ENCODE data around the gene TMEM54.

Gene TMEM54

GRCh38 chr1:32868085-32868484 is 33.1 kb downstream of the TMEM54 start:
- H3K9ac ChIP-seq (ENCODE audit: low read depth, low read length), result no peak overlapping the region
- H3K36me3 ChIP-seq (ENCODE audit: control insufficient read depth, insufficient read depth, low read length), result peaks cover 8% of the 10 kb centered on the region; the same call in 1 of the 2 replicates
- no peak overlapping the region for H3K27ac ChIP-seq (ENCODE audit: low read depth, low read length)
- peaks cover 36% of the 10 kb centered on the region for H3K27me3 ChIP-seq (ENCODE audit: control insufficient read depth, insufficient read depth, low read length)
- H3K4me3 ChIP-seq (ENCODE audit: low read depth, low read length), result no peak overlapping the region
- peaks cover 19% of the 10 kb centered on the region for H3K4me1 ChIP-seq (ENCODE audit: control insufficient read depth, insufficient read depth, low read length)
- H3K9me3 ChIP-seq (ENCODE audit: control insufficient read depth, insufficient read depth, low read length), result no peaks in the 10 kb centered on the region

GRCh38 chr1:32867671-32868070 is 33.5 kb downstream of the TMEM54 start:
- Histone ChIP-seq H3K9me3 (ENCODE audit: control insufficient read depth, insufficient read depth, low read length) (no peaks in the 10 kb centered on the region), H3K27me3 (ENCODE audit: control insufficient read depth, insufficient read depth, low read length) (peaks cover 36% of the 10 kb centered on the region), H3K4me1 (ENCODE audit: control insufficient read depth, insufficient read depth, low read length) (peaks cover 19% of the 10 kb centered on the region), H3K4me3 (ENCODE audit: low read depth, low read length) (no peak overlapping the region), H3K9ac (ENCODE audit: low read depth, low read length) (no peak overlapping the region), H3K36me3 (ENCODE audit: control insufficient read depth, insufficient read depth, low read length) (peaks cover 8% of the 10 kb centered on the region; the same call in 1 of the 2 replicates), H3K27ac (ENCODE audit: low read depth, low read length) (no peak overlapping the region)

- Histone ChIP-seq H3K36me3 (ENCODE audit: control insufficient read depth, insufficient read depth, low read length) (peaks cover 10% of the 10 kb centered on the region; the same call in 1 of the 2 replicates), H3K9me3 (ENCODE audit: control insufficient read depth, insufficient read depth, low read length) (no peaks in the 10 kb centered on the region), H3K4me3 (ENCODE audit: low read depth, low read length) (no peak overlapping the region), H3K27ac (ENCODE audit: low read depth, low read length) (no peak overlapping the region), H3K27me3 (ENCODE audit: control insufficient read depth, insufficient read depth, low read length) (peaks cover 34% of the 10 kb centered on the region), H3K4me1 (ENCODE audit: control insufficient read depth, insufficient read depth, low read length) (peaks cover 18% of the 10 kb centered on the region), H3K9ac (ENCODE audit: low read depth, low read length) (no peak overlapping the region)
Measured at GRCh38 chr1:32867151-32867550, 34.0 kb downstream of the TMEM54 start.

- Histone ChIP-seq H3K4me1 (ENCODE audit: control insufficient read depth, insufficient read depth, low read length) (0 out of 2 replicates have a peak, but pooled peaks cover 6% of the 10 kb centered on the region), H3K27ac (ENCODE audit: low read depth, low read length) (no peak overlapping the region)
Measured at GRCh38 chr1:32865639-32866405, 35.4 kb downstream of the TMEM54 start.

GRCh38 chr1:32864375-32865019 is 36.7 kb downstream of the TMEM54 start:
- peaks cover 12% of the 10 kb centered on the region for H3K27me3 ChIP-seq (ENCODE audit: control insufficient read depth, insufficient read depth, low read length)
- H3K36me3 ChIP-seq (ENCODE audit: control insufficient read depth, insufficient read depth, low read length), result peaks cover 16% of the 10 kb centered on the region; the same call in 1 of the 2 replicates
- H3K9me3 ChIP-seq (ENCODE audit: control insufficient read depth, insufficient read depth, low read length), result no peaks in the 10 kb centered on the region
- H3K4me1 ChIP-seq (ENCODE audit: control insufficient read depth, insufficient read depth, low read length), result no peaks in the 10 kb centered on the region
- no peak overlapping the region for H3K27ac ChIP-seq (ENCODE audit: low read depth, low read length)
- no peak overlapping the region for H3K4me3 ChIP-seq (ENCODE audit: low read depth, low read length)
- no peak overlapping the region for H3K9ac ChIP-seq (ENCODE audit: low read depth, low read length)

More at GRCh38 chr1:32865639-32866405, 35.4 kb downstream of the TMEM54 start:
- Histone ChIP-seq H3K4me3 (ENCODE audit: low read depth, low read length) (no peak overlapping the region), H3K9ac (ENCODE audit: low read depth, low read length) (no peak overlapping the region), H3K9me3 (ENCODE audit: control insufficient read depth, insufficient read depth, low read length) (no peaks in the 10 kb centered on the region), H3K36me3 (ENCODE audit: control insufficient read depth, insufficient read depth, low read length) (peaks cover 16% of the 10 kb centered on the region; the same call in 1 of the 2 replicates), H3K27me3 (ENCODE audit: control insufficient read depth, insufficient read depth, low read length) (peaks cover 21% of the 10 kb centered on the region)

- H3K36me3 ChIP-seq (ENCODE audit: control insufficient read depth, insufficient read depth, low read length), result peaks cover 16% of the 10 kb centered on the region; the same call in 1 of the 2 replicates
- no peaks in the 10 kb centered on the region for H3K4me1 ChIP-seq (ENCODE audit: control insufficient read depth, insufficient read depth, low read length)
- no peaks in the 10 kb centered on the region for H3K9me3 ChIP-seq (ENCODE audit: control insufficient read depth, insufficient read depth, low read length)
- H3K9ac ChIP-seq (ENCODE audit: low read depth, low read length), result no peak overlapping the region
- no peak overlapping the region for H3K27ac ChIP-seq (ENCODE audit: low read depth, low read length)
- peaks cover 5% of the 10 kb centered on the region; the same call in 1 of the 2 replicates for H3K27me3 ChIP-seq (ENCODE audit: control insufficient read depth, insufficient read depth, low read length)
- H3K4me3 ChIP-seq (ENCODE audit: low read depth, low read length), result no peak overlapping the region
Measured at GRCh38 chr1:32863881-32864245, 37.3 kb downstream of the TMEM54 start.

GRCh38 chr1:32863218-32863880 is 37.8 kb downstream of the TMEM54 start:
- H3K9me3 ChIP-seq (ENCODE audit: control insufficient read depth, insufficient read depth, low read length), result no peaks in the 10 kb centered on the region
- peaks cover 16% of the 10 kb centered on the region; the same call in 1 of the 2 replicates for H3K36me3 ChIP-seq (ENCODE audit: control insufficient read depth, insufficient read depth, low read length)
- no peaks in the 10 kb centered on the region for H3K4me1 ChIP-seq (ENCODE audit: control insufficient read depth, insufficient read depth, low read length)
- 0 out of 2 replicates have a peak, but pooled peaks cover under 1% of the 10 kb centered on the region for H3K27me3 ChIP-seq (ENCODE audit: control insufficient read depth, insufficient read depth, low read length)
- no peak overlapping the region for H3K9ac ChIP-seq (ENCODE audit: low read depth, low read length)
- H3K27ac ChIP-seq (ENCODE audit: low read depth, low read length), result no peak overlapping the region
- H3K4me3 ChIP-seq (ENCODE audit: low read depth, low read length), result no peak overlapping the region

- no peak overlapping the region for H3K4me3 ChIP-seq (ENCODE audit: low read depth, low read length)
- H3K27me3 ChIP-seq (ENCODE audit: control insufficient read depth, insufficient read depth, low read length), result no peaks in the 10 kb centered on the region
- H3K36me3 ChIP-seq (ENCODE audit: control insufficient read depth, insufficient read depth, low read length), result peaks cover 27% of the 10 kb centered on the region
- H3K9ac ChIP-seq (ENCODE audit: low read depth, low read length), result no peak overlapping the region
- H3K9me3 ChIP-seq (ENCODE audit: control insufficient read depth, insufficient read depth, low read length), result no peaks in the 10 kb centered on the region
- no peaks in the 10 kb centered on the region for H3K4me1 ChIP-seq (ENCODE audit: control insufficient read depth, insufficient read depth, low read length)
- H3K27ac ChIP-seq (ENCODE audit: low read depth, low read length), result no peak overlapping the region
Measured at GRCh38 chr1:32861904-32862695, 39.1 kb downstream of the TMEM54 start.

GRCh38 chr1:32860566-32860965 is 40.6 kb downstream of the TMEM54 start:
- Histone ChIP-seq H3K27me3 (ENCODE audit: control insufficient read depth, insufficient read depth, low read length) (no peaks in the 10 kb centered on the region), H3K4me1 (ENCODE audit: control insufficient read depth, insufficient read depth, low read length) (no peaks in the 10 kb centered on the region), H3K9ac (ENCODE audit: low read depth, low read length) (no peak overlapping the region), H3K9me3 (ENCODE audit: control insufficient read depth, insufficient read depth, low read length) (no peaks in the 10 kb centered on the region), H3K36me3 (ENCODE audit: control insufficient read depth, insufficient read depth, low read length) (peaks cover 43% of the 10 kb centered on the region), H3K4me3 (ENCODE audit: low read depth, low read length) (no peak overlapping the region), H3K27ac (ENCODE audit: low read depth, low read length) (no peak overlapping the region)

- H3K9me3 ChIP-seq (ENCODE audit: control insufficient read depth, insufficient read depth, low read length), result no peaks in the 10 kb centered on the region
- no peaks in the 10 kb centered on the region for H3K27me3 ChIP-seq (ENCODE audit: control insufficient read depth, insufficient read depth, low read length)
- no peak overlapping the region for H3K27ac ChIP-seq (ENCODE audit: low read depth, low read length)
- H3K4me1 ChIP-seq (ENCODE audit: control insufficient read depth, insufficient read depth, low read length), result no peaks in the 10 kb centered on the region
- H3K4me3 ChIP-seq (ENCODE audit: low read depth, low read length), result no peak overlapping the region
- H3K9ac ChIP-seq (ENCODE audit: low read depth, low read length), result no peak overlapping the region
- peaks cover 49% of the 10 kb centered on the region for H3K36me3 ChIP-seq (ENCODE audit: control insufficient read depth, insufficient read depth, low read length)
Measured at GRCh38 chr1:32859915-32860314, 41.3 kb downstream of the TMEM54 start.
